HepG2 (cell line): ENCODE results near the gene CLIC3. TPM values are rescaled to one million over a fixed set of nuclear protein-coding genes. Genes with fewer than 3 reads are reported as not detected.

Experiments used
- ATAC-seq: fragments of 200-7000 bp; cut with Tn5 transposase; 3 replicates; pipeline ENCODE4 v1.9.1; 2020; ENCODE audit warnings: mild to moderate bottlenecking, moderate library complexity
- BruUV-seq: library from RNA; stranded (reverse); fragments of 400-500 nt; replicated peaks from 2 replicates; lab custom pipeline; 2021; lab: Mats Ljungman, UMichigan
- CTCF ChIA-PET: fragments of 300-600 bp; formaldehyde crosslinking; extraction: SDS; loops from one replicate; lab custom pipeline; 2021; ENCODE audit warnings: low total read pairs, inconsistent platforms, low intra/inter-chr PET ratio; lab: Yijun Ruan, JAX
- POLR2A ChIA-PET: fragments of 350-600 bp; sonication (Branson Sonifier 250); formaldehyde crosslinking; loops from one replicate; lab custom pipeline; 2020; ENCODE audit warnings: antibody characterized with exemption, inconsistent platforms; lab: Yijun Ruan, JAX
- DNase-seq: peaks from one replicate; pipeline ENCODE4 v3.0.0-alpha.2; 2015; ENCODE audit warnings: low spot score
- FAIRE-seq: peaks from 3 replicates; lab custom pipeline; 2011; peaks lifted over from hg19 to GRCh38; lab: Jason Lieb, UNC
- H2AFZ ChIP-seq: one replicate; pipeline ENCODE4 v1.6.1; 2011; ENCODE audit warnings: low read length, inconsistent platforms
- H3K27ac ChIP-seq: fragments of 300-600 bp; 3 replicates; pipeline ENCODE4 v1.8.0; 2011; ENCODE audit warnings: mixed run types, mild to moderate bottlenecking, mixed read lengths, low read length, inconsistent platforms; ENCODE audit not compliant: insufficient read depth; ENCODE audit errors: extremely low read length
- H3K27me3 ChIP-seq, 2 experiments: fragments of 200-600 bp in 1 of 2; 2 replicates in 1 of 2; 3 replicates in 1 of 2; pipeline versions ENCODE4 v1.6.0 to v1.8.0; 2011; ENCODE audit warnings: low read length in 2 of 2, mild to moderate bottlenecking in 2 of 2, moderate library complexity in 2 of 2, inconsistent platforms in 1 of 2; ENCODE audit not compliant: insufficient read depth in 2 of 2, control insufficient read depth in 1 of 2
- H3K36me3 ChIP-seq, 2 experiments: fragments of 200-600 bp in 1 of 2; replicated peaks in 1 of 2; 2 replicates in 1 of 2; 3 replicates in 1 of 2; pipeline versions ENCODE4 v1.5.1 to v1.8.0; 2011; ENCODE audit warnings: low read length in 2 of 2, inconsistent platforms in 1 of 2; ENCODE audit not compliant: insufficient read depth in 2 of 2, control insufficient read depth in 1 of 2
- H3K4me1 ChIP-seq: 2 replicates; pipeline ENCODE4 v1.5.1; 2012; ENCODE audit warnings: low read length, inconsistent platforms; ENCODE audit not compliant: insufficient read depth
- H3K4me2 ChIP-seq: 2 replicates; pipeline ENCODE4 v1.6.0; 2011; ENCODE audit warnings: low read depth, low read length, inconsistent platforms
- H3K4me3 ChIP-seq, 3 experiments: fragments of 200-600 bp in 1 of 3; sonication (generic), shearing (Covaris generic) in 1 of 3; replicated peaks in 1 of 3; 2 replicates each; pipeline ENCODE4 v1.5.1; 2011 to 2016; ENCODE audit warnings: low read length in 3 of 3, inconsistent platforms in 2 of 3, low read depth in 2 of 3, mild to moderate bottlenecking in 2 of 3, control low read depth in 1 of 3, mixed read lengths in 1 of 3; ENCODE audit not compliant: insufficient read depth in 1 of 3
- H3K79me2 ChIP-seq: one replicate; pipeline ENCODE4 v1.6.1; 2011; ENCODE audit warnings: low read length, inconsistent platforms; ENCODE audit not compliant: insufficient read depth
- H3K9ac ChIP-seq: 2 replicates; pipeline ENCODE4 v1.6.0; 2011; ENCODE audit warnings: mild to moderate bottlenecking, low read depth, low read length, inconsistent platforms; ENCODE audit not compliant: insufficient read depth
- H3K9me3 ChIP-seq: 2 replicates; pipeline ENCODE4 v1.5.1; 2012; ENCODE audit warnings: mild to moderate bottlenecking, low read length
- H4K20me1 ChIP-seq: 2 replicates; pipeline ENCODE4 v1.6.0; 2011; ENCODE audit warnings: inconsistent platforms, mild to moderate bottlenecking, low read length, moderate library complexity; ENCODE audit not compliant: insufficient read depth
- EED ChIP-seq: sonication (generic); formaldehyde crosslinking; IDR thresholded peaks from 2 replicates; pipeline ENCODE4 v1.5.0; 2020; ENCODE audit warnings: mild to moderate bottlenecking, missing genetic modification reagents
- FOXK1 ChIP-seq: sonication (generic); formaldehyde crosslinking; IDR thresholded peaks from 2 replicates; pipeline ENCODE4 v1.4.0; 2020; ENCODE audit warnings: low read depth, missing genetic modification reagents, borderline replicate concordance
- FOXM1 ChIP-seq: sonication (generic); formaldehyde crosslinking; IDR thresholded peaks from 2 replicates; pipeline ENCODE4 v1.5.0; 2020; ENCODE audit warnings: missing genetic modification reagents
- PCBP1 ChIP-seq: fragments of 200-400 bp; formaldehyde crosslinking; IDR thresholded peaks from 2 replicates; pipeline ENCODE4 v1.6.1; 2017; ENCODE audit warnings: mild to moderate bottlenecking, low read depth, low read length, borderline replicate concordance
- TCF12 ChIP-seq, 2 experiments: fragments of 450-650 bp in 1 of 2; sonication (generic) in 1 of 2; formaldehyde crosslinking in 1 of 2; IDR thresholded peaks; 2 replicates each; pipeline versions ENCODE4 v1.6.1 to v1.8.0; 2017 to 2022; ENCODE audit warnings: antibody characterized with exemption in 1 of 2, mild to moderate bottlenecking in 1 of 2, missing genetic modification reagents in 1 of 2, moderate library complexity in 1 of 2
- TOPORS ChIP-seq: sonication (generic); formaldehyde crosslinking; IDR thresholded peaks from 2 replicates; pipeline ENCODE4 v1.8.0; 2023; ENCODE audit warnings: mild to moderate bottlenecking, missing genetic modification reagents
- ZBTB33 ChIP-seq: sonication (generic); formaldehyde crosslinking; IDR thresholded peaks from 2 replicates; pipeline ENCODE4 v1.4.0; 2020; ENCODE audit warnings: missing genetic modification reagents
- ZKSCAN5 ChIP-seq: sonication (generic); formaldehyde crosslinking; IDR thresholded peaks from 2 replicates; pipeline ENCODE4 v1.5.1; 2020; ENCODE audit warnings: mild to moderate bottlenecking, missing genetic modification reagents
- ZNF343 ChIP-seq: sonication (generic); formaldehyde crosslinking; IDR thresholded peaks from 2 replicates; pipeline ENCODE4 v1.4.0; 2020; ENCODE audit warnings: mild to moderate bottlenecking, missing genetic modification reagents
- ZNF687 ChIP-seq: sonication (generic); formaldehyde crosslinking; IDR thresholded peaks from 2 replicates; pipeline ENCODE4 v1.5.1; 2020; ENCODE audit warnings: mild to moderate bottlenecking, missing genetic modification reagents, moderate library complexity
- WGBS: methylation state at CpG from one replicate; pipeline ENCODE4 v1.1.6; 2017; ENCODE audit warnings: low lambda C conversion rate; 5-methylcytosine and 5-hydroxymethylcytosine counted together
- in situ Hi-C: cut with HindIII; loops from 2 replicates; pipeline ENCODE4 v1.10.0; 2017; ENCODE audit warnings: low pct_unique_long_range_greater_than_20kb; ENCODE audit not compliant: extremely low pct_ligation_motif_present
- intact Hi-C: fragments of 100-400 bp; cut with micrococcal nuclease; formaldehyde crosslinking; loops from one replicate; pipeline ENCODE4 v1.10.0; 2022; ENCODE audit not compliant: unreplicated experiment
- polyA plus RNA-seq, 8 experiments: library from polyadenylated mRNA; depleted of rRNA in 3 of 8; stranded (reverse) in 7 of 8; unstranded in 1 of 8; fragments of >200 nt; fragmentation: Illumina TruSeq in 4 of 8; extraction: Trizol in 4 of 8; gene quantifications; 2 replicates each; pipeline versions ENCODE4 v1.2.1 to v1.2.3, GENCODE V29; 2011 to 2016; ENCODE audit warnings: low read depth in 4 of 8, missing spikeins in 1 of 8, mixed read lengths in 1 of 8; ENCODE audit not compliant: insufficient read depth in 1 of 8
- total RNA-seq, 5 experiments: library from RNA; depleted of rRNA; stranded (reverse); fragments of >200 nt; fragmentation: Illumina TruSeq; extraction: Trizol; gene quantifications; 2 replicates each; pipeline ENCODE4 v1.2.3, GENCODE V29; 2016; ENCODE audit warnings: low read depth in 1 of 5

CLIC3 gene
- total and polyA plus RNA-seq, 2 of the 13 experiments (the other 11 are each of a cell fraction or from before 2014, with no cell fraction given): 0.51 to 1.5 TPM

GRCh38 chr9:137030538-137031527, 34.5 kb upstream of the CLIC3 start (continued):
- peak; percentile 44 for TF ChIP-seq ZNF687 (CRISPR knock-in tag)
- TF ChIP-seq ZBTB33 (CRISPR knock-in tag): peak; percentile 46; the same call in 1 of the 2 replicates
- TF ChIP-seq, all 625 proteins: peak for 8

- H4K20me1 ChIP-seq: no peaks in the 10 kb centered on the region
- intact Hi-C loops: no loop called here
- CTCF ChIA-PET: interaction anchor here (1.1 to 1.2 kb wide), 2 partner anchors 25 to 38 kb away, joined by 4 read pairs; no protein-coding TSS in a partner anchor
- no peak overlapping the region for H3K27ac ChIP-seq
- peak overlapping the region in 1 of 3 experiments; percentile 35; a peak in 1 of 6 replicates for H3K4me3 ChIP-seq
- no TSS peak for BruUV-seq
- H3K27me3 ChIP-seq: peaks cover 0 to 19% of the 10 kb centered on the region in 2 experiments; a peak in 2 of 5 replicates
- peak overlapping the region; percentile 95; the same call in 1 of the 2 replicates for H3K4me2 ChIP-seq
- no peak for DNase-seq
- 0 out of 2 replicates have a peak, but pooled peaks have one; percentile 21 for TF ChIP-seq PCBP1
- TF ChIP-seq FOXK1: no peak
- TF ChIP-seq TOPORS (CRISPR knock-in tag): no peak
- peak; percentile 6; the same call in 1 of the 2 replicates for TF ChIP-seq ZKSCAN5 (CRISPR knock-in tag)
- no peak for TF ChIP-seq FOXM1 (CRISPR knock-in tag)
- TF ChIP-seq ZNF343 (CRISPR knock-in tag): 0 out of 2 replicates have a peak, but pooled peaks have one; percentile 52
- TF ChIP-seq EED (CRISPR knock-in tag): no peak
- TF ChIP-seq TCF12 (IDR thresholded peaks at IDR 0.05): no peak
- TF ChIP-seq TCF12 (CRISPR knock-in tag; IDR thresholded peaks at IDR 0.05): no peak
- H3K9ac ChIP-seq: no peak overlapping the region
- H3K36me3 ChIP-seq: no peaks in the 10 kb centered on the region
- FAIRE-seq: no peak
- no peak overlapping the region for H2AFZ ChIP-seq
- no peak for ATAC-seq
- WGBS: no CpG with 5 or more reads among the region's 15 CpGs
- in situ Hi-C loops: loop anchor here (5.0 to 10.0 kb wide), 2 partner anchors 83 to 185 kb away; partner anchors contain the start of genes AJM1, C8G and PHPT1
- POLR2A ChIA-PET: interaction anchor here (0.6 to 1.4 kb wide), 8 partner anchors 26 to 82 kb away, joined by 3 to 6 read pairs (median 4); partner anchors contain the start of genes CLIC3, MAN1B1, PAXX and SAPCD2
- no peaks in the 10 kb centered on the region for H3K9me3 ChIP-seq
- peaks cover 84% of the 10 kb centered on the region for H3K4me1 ChIP-seq
- H3K79me2 ChIP-seq: no peaks in the 10 kb centered on the region
Observed at GRCh38 chr9:137030006-137030405, 33.6 kb upstream of the CLIC3 start.
